WI38 (cell line): ENCODE results near the gene MAT2A.

Source experiments
- H3K4me3 ChIP-seq: 2 replicates; pipeline ENCODE4 v1.5.1; 2011; ENCODE audit warnings: low read depth, mild to moderate bottlenecking, control low read depth, low read length
- CTCF ChIP-seq: IDR thresholded peaks from 2 replicates; pipeline ENCODE4 v1.5.1; 2012; ENCODE audit warnings: low read depth, mild to moderate bottlenecking, control low read depth, low read length

The MAT2A gene

GRCh38 chr2:85503168-85503850 lies 35.7 kb upstream of the MAT2A start:
- no peak overlapping the region for H3K4me3 ChIP-seq
- no peak for TF ChIP-seq CTCF

GRCh38 chr2:85503851-85504777 lies 34.9 kb upstream of the MAT2A start:
- TF ChIP-seq CTCF, result no peak
- no peak overlapping the region for H3K4me3 ChIP-seq

- H3K4me3 ChIP-seq, result no peak overlapping the region
- TF ChIP-seq CTCF, result no peak
Observed at GRCh38 chr2:85504778-85505261, 34.1 kb upstream of the MAT2A start.

- no peak for TF ChIP-seq CTCF
- H3K4me3 ChIP-seq, result no peak overlapping the region
Observed at GRCh38 chr2:85505551-85506238, 33.3 kb upstream of the MAT2A start.

- TF ChIP-seq CTCF, result no peak
- no peak overlapping the region for H3K4me3 ChIP-seq
Observed at GRCh38 chr2:85506768-85507181, 32.2 kb upstream of the MAT2A start.

GRCh38 chr2:85511008-85511811 lies 27.8 kb upstream of the MAT2A start:
- no peak overlapping the region for H3K4me3 ChIP-seq
- no peak for TF ChIP-seq CTCF
